K562 (cell line): ENCODE data around the gene ITPKA.

Source experiments
- CHD2 ChIP-seq: IDR thresholded peaks from 2 replicates; pipeline ENCODE4 v1.6.1; 2011; ENCODE audit warnings: low read depth, low read length
- CTCF ChIP-seq, 3 experiments: IDR thresholded peaks in 2 of 3; conservative IDR thresholded peaks in 1 of 3; 2 replicates each; pipeline ENCODE4 v1.5.1; 2011 to 2012; ENCODE audit warnings: low read length in 3 of 3, mild to moderate bottlenecking in 3 of 3, control low read depth in 2 of 3, improper control_type of control experiment in 1 of 3, inconsistent platforms in 1 of 3, low read depth in 1 of 3, mixed read lengths in 1 of 3, moderate library complexity in 1 of 3; ENCODE audit not compliant: insufficient read depth in 2 of 3
- FOXK1 ChIP-seq: sonication (generic); formaldehyde crosslinking; IDR thresholded peaks from 2 replicates; pipeline ENCODE4 v1.8.0; 2022; ENCODE audit warnings: missing genetic modification reagents, mild to moderate bottlenecking, borderline replicate concordance
- PKNOX1 ChIP-seq: fragments of 450-650 bp; IDR thresholded peaks from 2 replicates; pipeline ENCODE4 v1.6.1; 2016
- SMC3 ChIP-seq: conservative IDR thresholded peaks from 2 replicates; pipeline ENCODE4 v1.6.1; 2011; ENCODE audit warnings: low read depth, low read length, improper control_type of control experiment; ENCODE audit not compliant: insufficient read depth
- ZBTB7A ChIP-seq: IDR thresholded peaks from 2 replicates; pipeline ENCODE4 v1.6.1; 2011; ENCODE audit warnings: low read depth, mild to moderate bottlenecking, low read length, moderate library complexity, borderline replicate concordance; ENCODE audit not compliant: control insufficient read depth
- ZNF232 ChIP-seq: sonication (generic); formaldehyde crosslinking; IDR thresholded peaks from 2 replicates; pipeline ENCODE4 v1.8.0; 2022; ENCODE audit warnings: mild to moderate bottlenecking, missing genetic modification reagents
- ZNF444 ChIP-seq: fragments of 250-450 bp; sonication (Bioruptor Pico); IDR thresholded peaks from 2 replicates; pipeline ENCODE4 v1.4.0; 2020; ENCODE audit warnings: mild to moderate bottlenecking, moderate library complexity
- TF ChIP-seq, protein P1 (sequence below): fragments of 250-450 bp; sonication (Bioruptor Pico); IDR thresholded peaks from 2 replicates; pipeline ENCODE4 v1.4.0; 2020; ENCODE audit warnings: mild to moderate bottlenecking, moderate library complexity

- TF ChIP-seq SMC3 (no peak), CHD2 (no peak), ZNF232 (CRISPR knock-in tag) (no peak), PKNOX1 (no peak), ZNF444 (CRISPR knock-in tag) (no peak), CTCF (IDR thresholded peaks at IDR 0.05 in 2 of 3, conservative IDR thresholded peaks at IDR 0.05 in 1 of 3; ENCODE audit: insufficient read depth in 2 of 3, low read depth in 1 of 3, low read length in 3 of 3) (no peak), FOXK1 (CRISPR knock-in tag) (no peak), ZBTB7A (no peak)
- TF ChIP-seq, protein P1, sequence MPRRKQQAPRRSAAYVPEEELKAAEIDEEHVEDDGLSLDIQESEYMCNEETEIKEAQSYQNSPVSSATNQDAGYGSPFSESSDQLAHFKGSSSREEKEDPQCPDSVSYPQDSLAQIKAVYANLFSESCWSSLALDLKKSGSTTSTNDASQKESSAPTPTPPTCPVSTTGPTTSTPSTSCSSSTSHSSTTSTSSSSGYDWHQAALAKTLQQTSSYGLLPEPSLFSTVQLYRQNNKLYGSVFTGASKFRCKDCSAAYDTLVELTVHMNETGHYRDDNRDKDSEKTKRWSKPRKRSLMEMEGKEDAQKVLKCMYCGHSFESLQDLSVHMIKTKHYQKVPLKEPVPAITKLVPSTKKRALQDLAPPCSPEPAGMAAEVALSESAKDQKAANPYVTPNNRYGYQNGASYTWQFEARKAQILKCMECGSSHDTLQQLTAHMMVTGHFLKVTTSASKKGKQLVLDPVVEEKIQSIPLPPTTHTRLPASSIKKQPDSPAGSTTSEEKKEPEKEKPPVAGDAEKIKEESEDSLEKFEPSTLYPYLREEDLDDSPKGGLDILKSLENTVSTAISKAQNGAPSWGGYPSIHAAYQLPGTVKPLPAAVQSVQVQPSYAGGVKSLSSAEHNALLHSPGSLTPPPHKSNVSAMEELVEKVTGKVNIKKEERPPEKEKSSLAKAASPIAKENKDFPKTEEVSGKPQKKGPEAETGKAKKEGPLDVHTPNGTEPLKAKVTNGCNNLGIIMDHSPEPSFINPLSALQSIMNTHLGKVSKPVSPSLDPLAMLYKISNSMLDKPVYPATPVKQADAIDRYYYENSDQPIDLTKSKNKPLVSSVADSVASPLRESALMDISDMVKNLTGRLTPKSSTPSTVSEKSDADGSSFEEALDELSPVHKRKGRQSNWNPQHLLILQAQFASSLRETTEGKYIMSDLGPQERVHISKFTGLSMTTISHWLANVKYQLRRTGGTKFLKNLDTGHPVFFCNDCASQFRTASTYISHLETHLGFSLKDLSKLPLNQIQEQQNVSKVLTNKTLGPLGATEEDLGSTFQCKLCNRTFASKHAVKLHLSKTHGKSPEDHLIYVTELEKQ (CRISPR knock-in tag), result no peak
Measured at GRCh38 chr15:41501931-41502794, 8.5 kb downstream of the ITPKA start.
